Activated CD8-positive, alpha-beta memory T cell treated with anti-CD3 and anti-CD28 coated beads, Interleukin-2, amount 50 U/mL, for 48 hours (primary cell): ENCODE results near the gene SLC25A48.

Experiments
- DNase-seq: peaks from one replicate; pipeline ENCODE4 v3.0.0-alpha.2; 2020

Gene SLC25A48

DNA sequence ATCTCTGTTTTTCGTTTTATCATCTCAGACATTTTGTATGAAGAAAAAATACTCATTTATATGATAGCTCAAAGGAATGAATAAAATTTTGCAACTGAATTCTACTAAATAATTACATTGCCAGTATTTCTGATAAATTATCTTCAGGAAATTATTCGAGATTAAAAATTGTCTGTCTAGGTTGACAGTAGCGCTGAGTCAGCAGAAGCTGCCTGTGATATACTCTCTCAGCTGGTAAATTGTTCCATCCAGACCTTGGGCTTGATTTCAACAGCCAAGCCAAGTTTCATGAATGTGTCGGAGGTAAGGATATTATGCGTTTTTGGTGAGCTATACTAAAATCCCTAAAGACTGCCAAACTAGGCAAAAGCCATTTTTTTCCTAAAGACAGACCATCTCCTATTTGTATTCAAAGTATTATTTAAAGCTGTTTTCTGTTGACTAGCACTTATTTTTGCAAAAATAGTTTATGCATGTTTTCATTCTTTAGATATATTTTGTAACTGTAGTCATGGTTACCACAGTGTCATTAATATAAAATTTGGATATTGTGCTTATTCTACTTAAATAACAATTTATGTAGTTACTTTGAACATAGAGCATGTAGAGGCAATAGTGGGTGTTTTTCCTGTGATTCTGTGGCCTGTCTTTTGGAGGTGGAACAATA, 102.9 kb downstream of the SLC25A48 start:
- DNase-seq: no peak
